ENCODE measurements around the gene PDCL2. TPM values are rescaled to one million over a fixed set of nuclear protein-coding genes. Genes with fewer than 3 reads are reported as not detected.

PDCL2 gene
- total RNA-seq, 1 experiment from 2014 or later: not detected

DNA sequence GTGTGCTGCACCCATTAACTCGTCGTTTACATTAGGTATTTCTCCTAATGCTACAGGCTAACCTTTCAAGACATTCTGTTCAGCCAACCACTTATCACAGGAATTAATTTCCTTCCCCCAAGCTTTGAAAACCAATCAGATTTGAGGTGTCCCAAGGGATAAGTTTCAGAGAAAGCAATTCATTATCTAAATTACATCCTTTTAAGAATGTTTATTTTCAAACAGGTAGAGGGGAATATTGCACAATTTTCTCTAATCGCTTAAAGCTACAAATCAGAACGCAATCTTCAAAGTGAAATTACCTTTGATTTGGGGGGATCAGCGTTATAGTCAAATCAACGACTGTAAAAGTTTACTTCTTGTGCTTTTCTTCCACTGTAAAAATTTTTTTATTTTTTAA is 46.9 kb downstream of the PDCL2 start:
- WGBS (ENCODE audit: extremely low coverage, insufficient read length, low lambda C conversion rate): no CpG with 5 or more reads among the region's 6 CpGs
- Histone ChIP-seq H3K23ac (ENCODE audit: insufficient read length, low read depth, low read length) (no peak overlapping the region), H2BK12ac (ENCODE audit: insufficient read length, low read depth, low read length) (no peak overlapping the region), H3T11ph (ENCODE audit: low read length) (no peak overlapping the region), H3K79me2 (ENCODE audit: insufficient read depth, low read length) (peaks cover 11% of the 10 kb centered on the region; the same call in 1 of the 2 replicates), H2BK120ac (ENCODE audit: low read depth, low read length, poor library complexity, severe bottlenecking) (no peak overlapping the region), H4K8ac (replicated peaks; ENCODE audit: insufficient read length, low read depth, low read length) (no peak overlapping the region), H3K27ac (ENCODE audit: insufficient read length, low read depth, low read length) (no peak overlapping the region), H3K4me2 (ENCODE audit: insufficient read depth, insufficient read length, low read length) (peak overlapping the region; percentile 44), H3K18ac (ENCODE audit: insufficient read length, low read depth, low read length) (no peak overlapping the region), H2BK20ac (ENCODE audit: low read depth, low read length, poor library complexity, severe bottlenecking) (no peak overlapping the region), H3K4ac (ENCODE audit: low read depth, low read length) (no peak overlapping the region), H3K23me2 (ENCODE audit: insufficient read length, low read depth, low read length, poor library complexity, severe bottlenecking) (peaks cover 6% of the 10 kb centered on the region), H3K56ac (ENCODE audit: insufficient read length, low read depth, low read length) (no peak overlapping the region), H3K27me3 (ENCODE audit: insufficient read depth, low read length) (no peaks in the 10 kb centered on the region), H3K9ac (ENCODE audit: extremely low read depth, insufficient read length, low read length) (peak overlapping the region; percentile 82), H3K79me1 (ENCODE audit: insufficient read depth, low read depth, low read length, poor library complexity, severe bottlenecking) (no peaks in the 10 kb centered on the region), H4K5ac (ENCODE audit: insufficient read length, low read depth, low read length) (no peak overlapping the region), H2AFZ (ENCODE audit: low read length) (no peak overlapping the region), H2BK15ac (ENCODE audit: low read depth, low read length) (no peak overlapping the region), H4K20me1 (ENCODE audit: control insufficient read depth, insufficient read depth, insufficient read length) (peaks cover 2% of the 10 kb centered on the region), H4K91ac (ENCODE audit: insufficient read length, low read depth, low read length) (no peak overlapping the region), H3K4me1 (ENCODE audit: insufficient read depth, low read length) (peaks cover 8% of the 10 kb centered on the region; the same call in 1 of the 2 replicates), H3K9me3 (ENCODE audit: control insufficient read depth, low read depth, low read length) (no peaks in the 10 kb centered on the region), H2AK5ac (ENCODE audit: insufficient read length, low read length) (no peak overlapping the region), H3K14ac (ENCODE audit: insufficient read depth, low read length) (no peak overlapping the region), H2BK5ac (ENCODE audit: insufficient read length, low read length) (no peak overlapping the region)
- Mint-ChIP-seq H3K9me3 (no peaks in the 10 kb centered on the region), H3K4me3 (peak overlapping the region; percentile 92 to 94), H3K4me1 (peaks cover 45 to 46% of the 10 kb centered on the region in 2 experiments), H3K27me3 (ENCODE audit: low read depth) (no peaks in the 10 kb centered on the region), H3K27ac (peak overlapping the region in 2 of 3 experiments; percentile 49 to 59; a peak in 4 of 7 replicates), H3K36me3 (ENCODE audit: insufficient read depth in 1 of 3, low read depth in 3 of 3) (peaks cover 0 to 4% (median 0%) of the 10 kb centered on the region in 3 experiments; a peak in 3 of 7 replicates)
- TF ChIP-seq, protein P1, sequence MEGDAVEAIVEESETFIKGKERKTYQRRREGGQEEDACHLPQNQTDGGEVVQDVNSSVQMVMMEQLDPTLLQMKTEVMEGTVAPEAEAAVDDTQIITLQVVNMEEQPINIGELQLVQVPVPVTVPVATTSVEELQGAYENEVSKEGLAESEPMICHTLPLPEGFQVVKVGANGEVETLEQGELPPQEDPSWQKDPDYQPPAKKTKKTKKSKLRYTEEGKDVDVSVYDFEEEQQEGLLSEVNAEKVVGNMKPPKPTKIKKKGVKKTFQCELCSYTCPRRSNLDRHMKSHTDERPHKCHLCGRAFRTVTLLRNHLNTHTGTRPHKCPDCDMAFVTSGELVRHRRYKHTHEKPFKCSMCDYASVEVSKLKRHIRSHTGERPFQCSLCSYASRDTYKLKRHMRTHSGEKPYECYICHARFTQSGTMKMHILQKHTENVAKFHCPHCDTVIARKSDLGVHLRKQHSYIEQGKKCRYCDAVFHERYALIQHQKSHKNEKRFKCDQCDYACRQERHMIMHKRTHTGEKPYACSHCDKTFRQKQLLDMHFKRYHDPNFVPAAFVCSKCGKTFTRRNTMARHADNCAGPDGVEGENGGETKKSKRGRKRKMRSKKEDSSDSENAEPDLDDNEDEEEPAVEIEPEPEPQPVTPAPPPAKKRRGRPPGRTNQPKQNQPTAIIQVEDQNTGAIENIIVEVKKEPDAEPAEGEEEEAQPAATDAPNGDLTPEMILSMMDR (conservative IDR thresholded peaks at IDR 0.05): no peak
- DNase-seq: no peak
